ENCODE measurements around the gene ENOX1.

GRCh38 chr13:43682701-43683100 is 104.1 kb downstream of the ENOX1 start:
- TF ChIP-seq, protein P1, sequence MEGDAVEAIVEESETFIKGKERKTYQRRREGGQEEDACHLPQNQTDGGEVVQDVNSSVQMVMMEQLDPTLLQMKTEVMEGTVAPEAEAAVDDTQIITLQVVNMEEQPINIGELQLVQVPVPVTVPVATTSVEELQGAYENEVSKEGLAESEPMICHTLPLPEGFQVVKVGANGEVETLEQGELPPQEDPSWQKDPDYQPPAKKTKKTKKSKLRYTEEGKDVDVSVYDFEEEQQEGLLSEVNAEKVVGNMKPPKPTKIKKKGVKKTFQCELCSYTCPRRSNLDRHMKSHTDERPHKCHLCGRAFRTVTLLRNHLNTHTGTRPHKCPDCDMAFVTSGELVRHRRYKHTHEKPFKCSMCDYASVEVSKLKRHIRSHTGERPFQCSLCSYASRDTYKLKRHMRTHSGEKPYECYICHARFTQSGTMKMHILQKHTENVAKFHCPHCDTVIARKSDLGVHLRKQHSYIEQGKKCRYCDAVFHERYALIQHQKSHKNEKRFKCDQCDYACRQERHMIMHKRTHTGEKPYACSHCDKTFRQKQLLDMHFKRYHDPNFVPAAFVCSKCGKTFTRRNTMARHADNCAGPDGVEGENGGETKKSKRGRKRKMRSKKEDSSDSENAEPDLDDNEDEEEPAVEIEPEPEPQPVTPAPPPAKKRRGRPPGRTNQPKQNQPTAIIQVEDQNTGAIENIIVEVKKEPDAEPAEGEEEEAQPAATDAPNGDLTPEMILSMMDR (IDR thresholded peaks at IDR 0.05): no peak
- TF ChIP-seq POLR2A (IDR thresholded peaks at IDR 0.05): no peak
